Smooth muscle cell (in vitro differentiated cells): ENCODE data around the gene SPATS2L. TPM values are rescaled to one million over a fixed set of nuclear protein-coding genes. Genes with fewer than 3 reads are reported as not detected.
A peak's percentile ranks its signal among the peaks of the same experiment; 100 is the strongest.

Source experiments
- DNase-seq: peaks from one replicate; lab custom pipeline; 2025; ENCODE audit not compliant: unreplicated experiment; lab: John Stamatoyannopoulos, UW
- H2AFZ ChIP-seq: fragments of 200-600 bp; sonication (generic); 2 replicates; pipeline ENCODE4 v1.6.0; 2016; ENCODE audit warnings: antibody characterized with exemption, low read depth, mild to moderate bottlenecking
- H3F3A ChIP-seq: fragments of 200-600 bp; sonication (generic); 2 replicates; pipeline ENCODE4 v1.6.0; 2017; ENCODE audit warnings: antibody characterized with exemption, low read depth
- H3K27ac ChIP-seq: fragments of 200-600 bp; sonication (generic); 2 replicates; pipeline ENCODE4 v1.5.1; 2016; ENCODE audit warnings: low read depth, mild to moderate bottlenecking
- H3K27me3 ChIP-seq: fragments of 200-600 bp; sonication (generic); 2 replicates; pipeline ENCODE4 v1.6.1; 2016; ENCODE audit warnings: low read depth, mild to moderate bottlenecking
- H3K36me3 ChIP-seq: fragments of 200-600 bp; sonication (generic); 2 replicates; pipeline ENCODE4 v1.5.1; 2016; ENCODE audit warnings: low read depth
- H3K4me1 ChIP-seq: fragments of 200-600 bp; sonication (generic); 2 replicates; pipeline ENCODE4 v1.5.1; 2016; ENCODE audit warnings: low read depth
- H3K4me2 ChIP-seq: fragments of 200-600 bp; sonication (generic); 2 replicates; pipeline ENCODE4 v1.6.0; 2016; ENCODE audit warnings: mild to moderate bottlenecking
- H3K4me3 ChIP-seq: fragments of 200-600 bp; sonication (generic); 2 replicates; pipeline ENCODE4 v1.5.1; 2016; ENCODE audit warnings: mild to moderate bottlenecking
- H3K79me2 ChIP-seq: fragments of 200-600 bp; sonication (generic); 2 replicates; pipeline ENCODE4 v1.6.0; 2016; ENCODE audit warnings: low read depth, mild to moderate bottlenecking
- H3K9ac ChIP-seq: fragments of 200-600 bp; sonication (generic); 2 replicates; pipeline ENCODE4 v1.6.0; 2016; ENCODE audit warnings: low read depth
- H3K9me3 ChIP-seq: fragments of 200-600 bp; sonication (generic); replicated peaks from 2 replicates; pipeline ENCODE4 v1.5.1; 2016; ENCODE audit warnings: low read depth
- H4K20me1 ChIP-seq: fragments of 200-600 bp; sonication (generic); 2 replicates; pipeline ENCODE4 v1.6.0; 2016; ENCODE audit warnings: low read depth
- CTCF ChIP-seq: fragments of 200-600 bp; sonication (generic); IDR thresholded peaks from 2 replicates; pipeline ENCODE4 v1.5.1; 2017; ENCODE audit warnings: borderline replicate concordance, mild to moderate bottlenecking, antibody characterized with exemption; ENCODE audit not compliant: insufficient read depth, poor library complexity, severe bottlenecking
- WGBS: methylation state at CpG from one replicate; pipeline ENCODE4 v1.1.7; 2016; ENCODE audit warnings: low lambda C conversion rate; 5-methylcytosine and 5-hydroxymethylcytosine counted together
- polyA plus RNA-seq: library from polyadenylated mRNA; unstranded; fragments of >200 nt; fragmentation: Nextera tagmentation; extraction: Ambion mirVana; gene quantifications from 2 replicates; pipeline ENCODE4 v1.2.1, GENCODE V29; 2016
- total RNA-seq: library from RNA; depleted of rRNA; stranded (reverse); fragments of >200 nt; gene quantifications from 2 replicates; pipeline ENCODE4 v1.2.3, GENCODE V29; 2014

The SPATS2L gene
- total and polyA plus RNA-seq, 2 experiments from 2014 or later, result 356 to 432 TPM

GRCh38 chr2:200470230-200470629 lies 163.7 kb downstream of the SPATS2L start:
- no peak for TF ChIP-seq CTCF
- Histone ChIP-seq H4K20me1 (no peaks in the 10 kb centered on the region), H3K4me2 (no peak overlapping the region), H3K27ac (peak overlapping the region; percentile 62), H3K4me3 (no peak overlapping the region), H3K27me3 (no peaks in the 10 kb centered on the region), H2AFZ (no peak overlapping the region), H3K9ac (no peak overlapping the region), H3K4me1 (peaks cover 4% of the 10 kb centered on the region), H3F3A (peaks cover 24% of the 10 kb centered on the region), H3K36me3 (peaks cover 24% of the 10 kb centered on the region), H3K79me2 (no peaks in the 10 kb centered on the region), H3K9me3 (no peaks in the 10 kb centered on the region)
- WGBS, result 50% methylated on average over 3 of the region's 3 CpGs
- no peak for DNase-seq

GRCh38 chr2:200471324-200471848 lies 164.9 kb downstream of the SPATS2L start:
- Histone ChIP-seq H3F3A (peaks cover 24% of the 10 kb centered on the region), H3K4me1 (peaks cover 4% of the 10 kb centered on the region), H3K27ac (no peak overlapping the region), H3K27me3 (no peaks in the 10 kb centered on the region), H3K9ac (no peak overlapping the region), H4K20me1 (no peaks in the 10 kb centered on the region), H3K36me3 (peaks cover 24% of the 10 kb centered on the region), H3K4me2 (no peak overlapping the region), H2AFZ (no peak overlapping the region), H3K9me3 (no peaks in the 10 kb centered on the region), H3K4me3 (no peak overlapping the region), H3K79me2 (no peaks in the 10 kb centered on the region)
- TF ChIP-seq CTCF, result peak; percentile 37
- 92% methylated on average over 8 of the region's 8 CpGs for WGBS
- DNase-seq, result no peak

- Histone ChIP-seq H3F3A (peaks cover 27% of the 10 kb centered on the region), H3K4me3 (no peak overlapping the region), H3K27ac (no peak overlapping the region), H3K36me3 (peaks cover 24% of the 10 kb centered on the region), H4K20me1 (no peaks in the 10 kb centered on the region), H3K79me2 (no peaks in the 10 kb centered on the region), H3K4me1 (peaks cover 4% of the 10 kb centered on the region), H3K27me3 (no peaks in the 10 kb centered on the region), H3K9me3 (no peaks in the 10 kb centered on the region), H3K4me2 (no peak overlapping the region), H3K9ac (no peak overlapping the region), H2AFZ (no peak overlapping the region)
- 87% methylated on average over 8 of the region's 8 CpGs for WGBS
- no peak for DNase-seq
- TF ChIP-seq CTCF, result no peak
Measured at GRCh38 chr2:200471928-200472645, 165.6 kb downstream of the SPATS2L start.
